SU-DHL-6 (cell line): ENCODE data around the gene GIMAP8.

Experiments
- H2AFZ ChIP-seq: fragments of 200-600 bp; sonication (generic); 2 replicates; pipeline ENCODE4 v1.6.1; 2014; ENCODE audit warnings: low read depth, mild to moderate bottlenecking, moderate library complexity, mixed read lengths, antibody characterized with exemption, low read length; ENCODE audit not compliant: severe bottlenecking
- H3F3A ChIP-seq: fragments of 200-600 bp; shearing (Covaris generic); 2 replicates; pipeline ENCODE4 v1.6.0; 2016; ENCODE audit warnings: antibody characterized with exemption, mild to moderate bottlenecking; ENCODE audit not compliant: insufficient read depth
- H3K27ac ChIP-seq: fragments of 200-600 bp; sonication (generic); 2 replicates; pipeline ENCODE4 v1.5.1; 2016; ENCODE audit warnings: low read depth, mild to moderate bottlenecking, low read length, moderate library complexity, mixed read lengths
- H3K27me3 ChIP-seq: fragments of 200-600 bp; sonication (generic), shearing (Covaris generic); 2 replicates; pipeline ENCODE4 v1.6.0; 2014; ENCODE audit warnings: mild to moderate bottlenecking, low read length
- H3K36me3 ChIP-seq: fragments of 200-600 bp; sonication (generic); 2 replicates; pipeline ENCODE4 v1.6.1; 2014; ENCODE audit warnings: mild to moderate bottlenecking, low read length, mixed read lengths
- H3K4me2 ChIP-seq: fragments of 300-600, 200-600 bp; shearing (Covaris generic), sonication (generic); 2 replicates; pipeline ENCODE4 v1.6.0; 2014; ENCODE audit warnings: low read length, low read depth, mild to moderate bottlenecking; ENCODE audit not compliant: poor library complexity, severe bottlenecking
- H3K4me3 ChIP-seq: fragments of 200-600 bp; sonication (generic); 2 replicates; pipeline ENCODE4 v1.5.1; 2014; ENCODE audit warnings: antibody characterized with exemption, low read length, mild to moderate bottlenecking, mixed read lengths; ENCODE audit not compliant: insufficient read depth, poor library complexity, severe bottlenecking
- H3K79me2 ChIP-seq: fragments of 200-600 bp; sonication (generic); 2 replicates; pipeline ENCODE4 v1.6.1; 2014; ENCODE audit warnings: mild to moderate bottlenecking, low read length, moderate library complexity; ENCODE audit not compliant: insufficient read depth
- H3K9ac ChIP-seq: fragments of 200-600 bp; sonication (generic); 2 replicates; pipeline ENCODE4 v1.7.0; 2014; ENCODE audit warnings: mild to moderate bottlenecking, low read length
- H3K9me2 ChIP-seq: fragments of 200-600 bp; sonication (generic); replicated peaks from 2 replicates; pipeline ENCODE4 v1.6.1; 2014; ENCODE audit warnings: low read length; ENCODE audit not compliant: insufficient read depth
- H3K9me3 ChIP-seq: fragments of 200-600 bp; sonication (generic); 2 replicates; pipeline ENCODE4 v1.6.1; 2014; ENCODE audit warnings: low read length, mixed read lengths; ENCODE audit not compliant: insufficient read depth
- H4K20me1 ChIP-seq: fragments of 200-600 bp; sonication (generic); 2 replicates; pipeline ENCODE4 v1.6.1; 2014; ENCODE audit warnings: low read depth, mild to moderate bottlenecking, antibody characterized with exemption, low read length, moderate library complexity, mixed read lengths
- EZH2phosphoT487 ChIP-seq: fragments of 200-600 bp; sonication (generic), shearing (Covaris generic); conservative IDR thresholded peaks from 2 replicates; pipeline ENCODE4 v1.6.1; 2018; ENCODE audit warnings: mild to moderate bottlenecking, antibody characterized with exemption, low read length, moderate library complexity, mixed read lengths
- TF ChIP-seq, protein P1 (sequence below): fragments of 200-600 bp; sonication (generic); IDR thresholded peaks from one replicate; pipeline ENCODE4 v1.5.1; 2017; ENCODE audit warnings: antibody characterized with exemption, mild to moderate bottlenecking, low read length, moderate library complexity; ENCODE audit not compliant: insufficient read depth, poor library complexity, severe bottlenecking

GIMAP8 gene

GRCh38 chr7:150503155-150503554 is 52.7 kb downstream of the GIMAP8 start:
- no peak overlapping the region for H3K4me3 ChIP-seq
- no peaks in the 10 kb centered on the region for H3K27me3 ChIP-seq
- no peaks in the 10 kb centered on the region for H3K79me2 ChIP-seq
- H3K36me3 ChIP-seq = no peaks in the 10 kb centered on the region
- no peak for TF ChIP-seq EZH2phosphoT487
- TF ChIP-seq, protein P1, sequence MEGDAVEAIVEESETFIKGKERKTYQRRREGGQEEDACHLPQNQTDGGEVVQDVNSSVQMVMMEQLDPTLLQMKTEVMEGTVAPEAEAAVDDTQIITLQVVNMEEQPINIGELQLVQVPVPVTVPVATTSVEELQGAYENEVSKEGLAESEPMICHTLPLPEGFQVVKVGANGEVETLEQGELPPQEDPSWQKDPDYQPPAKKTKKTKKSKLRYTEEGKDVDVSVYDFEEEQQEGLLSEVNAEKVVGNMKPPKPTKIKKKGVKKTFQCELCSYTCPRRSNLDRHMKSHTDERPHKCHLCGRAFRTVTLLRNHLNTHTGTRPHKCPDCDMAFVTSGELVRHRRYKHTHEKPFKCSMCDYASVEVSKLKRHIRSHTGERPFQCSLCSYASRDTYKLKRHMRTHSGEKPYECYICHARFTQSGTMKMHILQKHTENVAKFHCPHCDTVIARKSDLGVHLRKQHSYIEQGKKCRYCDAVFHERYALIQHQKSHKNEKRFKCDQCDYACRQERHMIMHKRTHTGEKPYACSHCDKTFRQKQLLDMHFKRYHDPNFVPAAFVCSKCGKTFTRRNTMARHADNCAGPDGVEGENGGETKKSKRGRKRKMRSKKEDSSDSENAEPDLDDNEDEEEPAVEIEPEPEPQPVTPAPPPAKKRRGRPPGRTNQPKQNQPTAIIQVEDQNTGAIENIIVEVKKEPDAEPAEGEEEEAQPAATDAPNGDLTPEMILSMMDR = no peak
- H3K9ac ChIP-seq = no peak overlapping the region
- no peak overlapping the region for H3K4me2 ChIP-seq
- H3K9me3 ChIP-seq = no peaks in the 10 kb centered on the region
- H3F3A ChIP-seq = no peaks in the 10 kb centered on the region
- no peak overlapping the region for H3K27ac ChIP-seq
- H2AFZ ChIP-seq = no peak overlapping the region
- H3K9me2 ChIP-seq = no peaks in the 10 kb centered on the region
- H4K20me1 ChIP-seq = no peaks in the 10 kb centered on the region

DNA sequence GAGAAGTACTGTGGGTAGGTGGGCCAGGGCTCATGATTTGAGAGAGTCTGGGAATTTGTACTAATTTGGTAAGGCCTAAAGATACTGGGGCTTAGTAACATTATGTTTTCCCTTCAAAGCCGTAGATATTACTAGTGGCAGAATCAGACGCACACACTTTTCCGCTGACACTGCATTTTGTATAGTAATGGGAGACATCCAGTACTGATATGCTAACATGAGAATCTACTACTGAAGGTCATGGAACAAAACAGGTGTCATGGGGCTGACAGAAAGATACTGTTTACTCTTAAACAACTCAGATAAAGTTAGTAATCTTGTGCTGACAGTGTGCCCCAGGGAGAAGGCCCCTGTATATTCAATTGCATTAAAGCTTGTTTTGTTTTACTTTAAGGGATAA is 53.2 kb downstream of the GIMAP8 start:
- TF ChIP-seq, protein P1 = no peak
- TF ChIP-seq EZH2phosphoT487 = no peak
- H3K9ac ChIP-seq = no peak overlapping the region
- no peak overlapping the region for H3K27ac ChIP-seq
- H3K79me2 ChIP-seq = no peaks in the 10 kb centered on the region
- H3K9me2 ChIP-seq = no peaks in the 10 kb centered on the region
- H3F3A ChIP-seq = no peaks in the 10 kb centered on the region
- no peaks in the 10 kb centered on the region for H4K20me1 ChIP-seq
- no peaks in the 10 kb centered on the region for H3K36me3 ChIP-seq
- no peak overlapping the region for H3K4me3 ChIP-seq
- H3K9me3 ChIP-seq = no peaks in the 10 kb centered on the region
- H3K4me2 ChIP-seq = no peak overlapping the region
- no peaks in the 10 kb centered on the region for H3K27me3 ChIP-seq
- H2AFZ ChIP-seq = no peak overlapping the region

DNA sequence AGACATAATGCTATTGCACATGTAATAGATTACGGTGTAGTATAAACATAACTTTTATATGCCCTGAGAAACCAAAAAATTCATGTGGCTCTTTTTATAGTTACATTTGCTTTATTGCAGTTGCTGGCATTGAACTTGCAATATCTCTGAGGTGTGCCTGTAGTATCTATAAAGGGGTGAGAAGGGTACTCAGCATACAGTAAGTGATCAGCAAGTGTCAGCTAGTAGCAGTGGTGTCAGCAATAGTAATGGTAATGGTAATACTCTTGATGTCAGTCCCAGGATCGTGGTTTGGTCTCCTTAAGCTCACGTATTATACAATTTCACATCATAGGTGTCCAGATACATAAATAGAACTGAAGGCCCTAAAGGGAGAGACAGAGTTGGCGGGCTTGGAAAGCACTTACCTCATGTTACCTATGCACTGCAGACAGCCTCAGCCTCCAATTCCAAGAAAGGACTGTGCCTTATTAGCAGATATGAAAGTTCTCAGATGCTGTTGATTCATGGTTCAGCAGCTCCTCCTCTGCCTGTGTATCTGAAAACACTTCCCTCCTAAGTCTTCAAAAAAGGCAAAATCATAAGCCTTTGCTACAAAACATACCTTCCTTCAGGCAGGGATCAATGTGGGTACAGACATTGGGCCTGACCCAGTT is 57.6 kb downstream of the GIMAP8 start:
- Histone ChIP-seq H3K9ac (no peak overlapping the region), H3K36me3 (no peaks in the 10 kb centered on the region), H3K9me3 (no peaks in the 10 kb centered on the region), H3K4me3 (no peak overlapping the region), H3K27me3 (no peaks in the 10 kb centered on the region), H3K4me2 (no peak overlapping the region), H3K9me2 (no peaks in the 10 kb centered on the region), H3K27ac (no peak overlapping the region), H2AFZ (no peak overlapping the region), H4K20me1 (no peaks in the 10 kb centered on the region), H3K79me2 (no peaks in the 10 kb centered on the region), H3F3A (no peaks in the 10 kb centered on the region)
- TF ChIP-seq, protein P1 = no peak
- TF ChIP-seq EZH2phosphoT487 = no peak
